PFSK-1 (cell line): ENCODE results near the gene NXPE3.

Experiments used
- POLR2AphosphoS5 ChIP-seq: IDR thresholded peaks from 2 replicates; pipeline ENCODE4 v1.6.1; 2012; ENCODE audit warnings: low read depth, mild to moderate bottlenecking, control low read depth, low read length, moderate library complexity
- TAF1 ChIP-seq: IDR thresholded peaks from 2 replicates; pipeline ENCODE4 v1.6.1; 2012; ENCODE audit warnings: low read length, control low read depth, borderline replicate concordance; ENCODE audit not compliant: insufficient read depth
- TF ChIP-seq, protein P1 (sequence below), 2 experiments: IDR thresholded peaks; 2 replicates each; pipeline versions ENCODE4 v1.6.1 to v1.8.0; 2011 to 2012; ENCODE audit warnings: low read depth in 2 of 2, low read length in 2 of 2, control low read depth in 1 of 2, inconsistent platforms in 1 of 2, mild to moderate bottlenecking in 1 of 2, moderate library complexity in 1 of 2; ENCODE audit not compliant: insufficient read depth in 1 of 2

DNA sequence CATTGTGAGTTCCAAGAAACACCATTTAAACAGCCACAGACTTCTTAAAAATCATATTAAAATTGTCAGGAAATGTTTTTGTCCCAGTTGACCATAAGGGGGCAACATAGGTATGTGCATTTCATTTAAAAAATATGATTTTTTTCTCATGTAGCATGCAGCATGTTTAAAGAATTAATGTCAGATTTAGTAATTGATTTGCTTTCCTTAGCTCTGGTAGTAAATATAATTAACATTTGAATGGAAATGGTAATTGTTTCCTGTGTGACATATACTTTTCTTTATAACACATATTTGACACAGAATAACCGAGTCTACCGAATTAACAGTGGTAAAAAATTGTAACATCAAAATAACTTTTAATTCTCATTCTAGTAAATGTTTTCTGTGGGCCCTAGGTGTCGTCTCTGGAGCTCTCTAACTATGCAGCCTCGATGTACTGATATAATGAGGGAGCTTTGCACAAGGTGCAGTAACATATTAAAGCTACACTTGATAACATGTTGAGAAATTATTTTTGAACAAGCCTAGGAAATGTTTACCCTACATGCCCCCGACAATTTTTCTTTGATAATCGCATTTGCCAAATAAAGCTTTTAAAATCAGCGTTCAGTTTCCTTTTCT, 34.9 kb downstream of the NXPE3 start:
- TF ChIP-seq TAF1 (no peak), POLR2AphosphoS5 (no peak)
- TF ChIP-seq, protein P1, sequence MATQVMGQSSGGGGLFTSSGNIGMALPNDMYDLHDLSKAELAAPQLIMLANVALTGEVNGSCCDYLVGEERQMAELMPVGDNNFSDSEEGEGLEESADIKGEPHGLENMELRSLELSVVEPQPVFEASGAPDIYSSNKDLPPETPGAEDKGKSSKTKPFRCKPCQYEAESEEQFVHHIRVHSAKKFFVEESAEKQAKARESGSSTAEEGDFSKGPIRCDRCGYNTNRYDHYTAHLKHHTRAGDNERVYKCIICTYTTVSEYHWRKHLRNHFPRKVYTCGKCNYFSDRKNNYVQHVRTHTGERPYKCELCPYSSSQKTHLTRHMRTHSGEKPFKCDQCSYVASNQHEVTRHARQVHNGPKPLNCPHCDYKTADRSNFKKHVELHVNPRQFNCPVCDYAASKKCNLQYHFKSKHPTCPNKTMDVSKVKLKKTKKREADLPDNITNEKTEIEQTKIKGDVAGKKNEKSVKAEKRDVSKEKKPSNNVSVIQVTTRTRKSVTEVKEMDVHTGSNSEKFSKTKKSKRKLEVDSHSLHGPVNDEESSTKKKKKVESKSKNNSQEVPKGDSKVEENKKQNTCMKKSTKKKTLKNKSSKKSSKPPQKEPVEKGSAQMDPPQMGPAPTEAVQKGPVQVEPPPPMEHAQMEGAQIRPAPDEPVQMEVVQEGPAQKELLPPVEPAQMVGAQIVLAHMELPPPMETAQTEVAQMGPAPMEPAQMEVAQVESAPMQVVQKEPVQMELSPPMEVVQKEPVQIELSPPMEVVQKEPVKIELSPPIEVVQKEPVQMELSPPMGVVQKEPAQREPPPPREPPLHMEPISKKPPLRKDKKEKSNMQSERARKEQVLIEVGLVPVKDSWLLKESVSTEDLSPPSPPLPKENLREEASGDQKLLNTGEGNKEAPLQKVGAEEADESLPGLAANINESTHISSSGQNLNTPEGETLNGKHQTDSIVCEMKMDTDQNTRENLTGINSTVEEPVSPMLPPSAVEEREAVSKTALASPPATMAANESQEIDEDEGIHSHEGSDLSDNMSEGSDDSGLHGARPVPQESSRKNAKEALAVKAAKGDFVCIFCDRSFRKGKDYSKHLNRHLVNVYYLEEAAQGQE (IDR thresholded peaks at IDR 0.05; ENCODE audit: insufficient read depth in 1 of 2, low read depth in 2 of 2, low read length in 2 of 2) = no peak
